ENCODE measurements around the gene ELAVL1. TPM values are rescaled to one million over a fixed set of nuclear protein-coding genes. Genes with fewer than 3 reads are reported as not detected.

ELAVL1 gene
- total and polyA plus RNA-seq, 2 donors from 2014 or later = 34.6 to 64.7 TPM

DNA sequence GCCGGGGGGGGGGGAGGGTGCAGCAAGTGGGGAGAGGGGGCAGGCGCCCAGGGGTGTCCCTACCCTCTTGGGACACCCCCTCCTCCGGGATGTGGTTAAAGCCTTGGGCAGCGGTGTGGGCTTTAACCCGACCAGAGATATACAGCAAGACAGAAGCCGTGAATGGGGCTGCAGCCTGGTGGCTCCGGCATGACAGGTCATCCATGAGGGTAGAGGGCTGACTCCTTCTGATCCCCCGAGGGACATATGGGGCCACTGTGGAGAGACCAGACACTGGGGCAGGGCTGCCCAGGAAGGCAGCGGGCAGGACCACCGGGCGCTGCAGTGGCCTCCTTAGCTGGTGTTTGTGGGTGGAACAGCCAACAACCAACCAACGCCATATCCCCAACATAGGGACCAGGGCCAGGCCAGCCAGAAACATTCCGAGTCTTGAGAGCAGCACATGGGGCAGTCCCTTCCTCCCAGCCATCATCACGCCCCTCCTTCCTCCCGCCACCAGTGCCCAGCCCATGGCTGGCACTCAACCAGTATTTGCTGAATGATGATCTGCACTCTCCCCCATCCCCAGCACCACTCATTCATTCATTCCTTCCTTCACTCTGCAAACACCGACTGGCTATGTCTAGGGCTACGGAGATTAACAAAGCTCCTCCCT lies 18.2 kb downstream of the ELAVL1 start:
- TF ChIP-seq, protein P1, sequence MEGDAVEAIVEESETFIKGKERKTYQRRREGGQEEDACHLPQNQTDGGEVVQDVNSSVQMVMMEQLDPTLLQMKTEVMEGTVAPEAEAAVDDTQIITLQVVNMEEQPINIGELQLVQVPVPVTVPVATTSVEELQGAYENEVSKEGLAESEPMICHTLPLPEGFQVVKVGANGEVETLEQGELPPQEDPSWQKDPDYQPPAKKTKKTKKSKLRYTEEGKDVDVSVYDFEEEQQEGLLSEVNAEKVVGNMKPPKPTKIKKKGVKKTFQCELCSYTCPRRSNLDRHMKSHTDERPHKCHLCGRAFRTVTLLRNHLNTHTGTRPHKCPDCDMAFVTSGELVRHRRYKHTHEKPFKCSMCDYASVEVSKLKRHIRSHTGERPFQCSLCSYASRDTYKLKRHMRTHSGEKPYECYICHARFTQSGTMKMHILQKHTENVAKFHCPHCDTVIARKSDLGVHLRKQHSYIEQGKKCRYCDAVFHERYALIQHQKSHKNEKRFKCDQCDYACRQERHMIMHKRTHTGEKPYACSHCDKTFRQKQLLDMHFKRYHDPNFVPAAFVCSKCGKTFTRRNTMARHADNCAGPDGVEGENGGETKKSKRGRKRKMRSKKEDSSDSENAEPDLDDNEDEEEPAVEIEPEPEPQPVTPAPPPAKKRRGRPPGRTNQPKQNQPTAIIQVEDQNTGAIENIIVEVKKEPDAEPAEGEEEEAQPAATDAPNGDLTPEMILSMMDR (IDR thresholded peaks at IDR 0.05; ENCODE audit: borderline replicate concordance, extremely low read depth, insufficient read depth) = no peak
- H3K27me3 ChIP-seq (ENCODE audit: control insufficient read depth, insufficient read depth, low read length) = no peaks in the 10 kb centered on the region
- FAIRE-seq = no peak
- H3K9ac ChIP-seq (ENCODE audit: low read length in 3 of 3) = no peak overlapping the region
- H3K9me3 ChIP-seq (ENCODE audit: control insufficient read depth in 2 of 3, insufficient read depth in 1 of 3, low read length in 3 of 3) = no peaks in the 10 kb centered on the region
- intact Hi-C loops (cut with DNase I) = no loop called here
- H3K36me3 ChIP-seq (ENCODE audit: control insufficient read depth in 2 of 3, insufficient read depth in 3 of 3, low read length in 3 of 3) = peaks cover 12 to 58% (median 22%) of the 10 kb centered on the region in 3 donors
- DNase-seq = peak in 1 of 5 donors; percentile 30
- peaks cover 0 to 45% (median 19%) of the 10 kb centered on the region in 3 donors for H3K4me1 ChIP-seq (ENCODE audit: control insufficient read depth in 2 of 3, insufficient read depth in 2 of 3, low read depth in 1 of 3, low read length in 3 of 3)
- H3K27ac ChIP-seq (ENCODE audit: low read depth in 2 of 2, low read length in 2 of 2) = peak overlapping the region in 1 of 2 donors; percentile 47
- H3K4me3 ChIP-seq (ENCODE audit: low read length in 3 of 3) = no peak overlapping the region

DNA sequence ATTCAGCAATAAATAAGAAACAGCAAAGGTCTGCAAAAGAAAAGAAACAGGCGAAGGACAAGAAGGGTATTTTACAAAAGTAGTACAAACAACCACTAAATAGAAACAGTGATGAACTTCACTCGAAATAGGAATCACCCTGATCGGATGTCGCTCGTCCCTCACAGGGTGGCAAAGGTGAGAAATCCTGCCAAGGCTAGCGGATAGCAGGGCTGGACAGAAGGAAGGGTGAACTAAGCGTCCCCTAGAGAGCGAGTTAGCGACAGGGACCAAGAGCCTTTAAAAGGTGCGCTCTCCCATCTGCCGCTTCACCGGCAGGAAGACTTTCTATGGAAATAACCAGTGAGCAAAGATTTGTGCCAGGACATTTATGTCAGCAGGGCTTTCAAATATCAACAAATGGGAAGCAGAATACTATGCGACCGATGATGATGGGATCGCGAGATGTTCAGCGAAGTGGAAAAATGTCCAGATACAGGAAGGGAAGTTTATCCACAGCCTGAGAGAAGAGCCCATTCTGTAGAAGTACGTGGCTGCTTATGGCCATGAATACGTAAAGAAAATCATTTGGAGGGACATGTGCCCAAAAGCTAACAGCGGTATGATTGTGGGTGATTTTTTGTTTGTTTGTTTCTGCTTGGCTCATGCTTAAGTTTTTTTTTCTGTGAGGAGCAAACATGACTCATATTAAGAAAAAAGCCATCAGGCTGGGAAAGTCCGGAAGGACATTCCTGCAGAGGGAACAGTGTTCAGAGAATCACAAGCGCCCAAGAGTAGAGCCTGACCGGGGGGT lies 18.9 kb downstream of the ELAVL1 start:
- intact Hi-C loops (cut with DNase I) = no loop called here
- no peak for FAIRE-seq
- H3K36me3 ChIP-seq (ENCODE audit: control insufficient read depth in 2 of 3, insufficient read depth in 3 of 3, low read length in 3 of 3) = peaks cover 12 to 56% (median 21%) of the 10 kb centered on the region in 3 donors
- TF ChIP-seq, protein P1 (IDR thresholded peaks at IDR 0.05; ENCODE audit: borderline replicate concordance, extremely low read depth, insufficient read depth) = no peak
- H3K9me3 ChIP-seq (ENCODE audit: control insufficient read depth in 2 of 3, insufficient read depth in 1 of 3, low read length in 3 of 3) = no peaks in the 10 kb centered on the region
- H3K27me3 ChIP-seq (ENCODE audit: control insufficient read depth, insufficient read depth, low read length) = no peaks in the 10 kb centered on the region
- H3K4me1 ChIP-seq (ENCODE audit: control insufficient read depth in 2 of 3, insufficient read depth in 2 of 3, low read depth in 1 of 3, low read length in 3 of 3) = peaks cover 0 to 50% (median 22%) of the 10 kb centered on the region in 3 donors
- DNase-seq = peak in 1 of 5 donors; percentile 9
- peak overlapping the region in 1 of 2 donors; percentile 63 for H3K27ac ChIP-seq (ENCODE audit: low read depth in 2 of 2, low read length in 2 of 2)
- peak overlapping the region in 1 of 3 donors; percentile 23 for H3K9ac ChIP-seq (ENCODE audit: low read length in 3 of 3)
- H3K4me3 ChIP-seq (ENCODE audit: low read length in 3 of 3) = no peak overlapping the region

DNA sequence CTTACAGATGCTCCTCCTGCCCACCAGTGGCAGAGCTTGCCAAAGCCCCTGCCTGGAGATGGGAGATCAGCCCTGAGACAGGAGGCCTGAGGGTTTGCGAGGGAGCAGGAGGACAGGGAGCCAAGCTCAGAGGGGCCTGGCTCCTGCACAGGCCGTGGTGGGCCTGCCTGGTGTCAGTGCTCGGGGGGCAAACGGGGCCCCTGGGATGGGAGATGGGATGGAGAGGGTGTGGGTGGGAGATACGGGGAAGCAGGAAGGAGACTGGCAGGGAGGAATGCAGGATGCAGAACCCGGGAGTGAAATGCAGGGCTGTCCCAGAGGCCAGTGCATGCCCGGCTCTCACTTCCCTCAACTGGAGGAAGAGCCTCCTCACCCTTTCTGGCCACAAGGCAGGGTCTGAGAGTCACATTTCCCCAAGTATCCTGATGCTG lies 19.9 kb downstream of the ELAVL1 start:
- no peak overlapping the region for H3K27ac ChIP-seq (ENCODE audit: low read depth in 2 of 2, low read length in 2 of 2)
- H3K9ac ChIP-seq (ENCODE audit: low read length in 3 of 3) = no peak overlapping the region
- no peak overlapping the region for H3K4me3 ChIP-seq (ENCODE audit: low read length in 3 of 3)
- DNase-seq (peak in 2 of 5 donors; percentile 24 to 49), FAIRE-seq (no peak)
- H3K4me1 ChIP-seq (ENCODE audit: control insufficient read depth in 2 of 3, insufficient read depth in 2 of 3, low read depth in 1 of 3, low read length in 3 of 3) = peaks cover 0 to 50% (median 23%) of the 10 kb centered on the region in 3 donors
- no peaks in the 10 kb centered on the region for H3K9me3 ChIP-seq (ENCODE audit: control insufficient read depth in 2 of 3, insufficient read depth in 1 of 3, low read length in 3 of 3)
- H3K36me3 ChIP-seq (ENCODE audit: control insufficient read depth in 2 of 3, insufficient read depth in 3 of 3, low read length in 3 of 3) = peaks cover 9 to 52% (median 13%) of the 10 kb centered on the region in 3 donors
- intact Hi-C loops (cut with DNase I) = no loop called here
- TF ChIP-seq, protein P1 (IDR thresholded peaks at IDR 0.05; ENCODE audit: borderline replicate concordance, extremely low read depth, insufficient read depth) = no peak
- no peaks in the 10 kb centered on the region for H3K27me3 ChIP-seq (ENCODE audit: control insufficient read depth, insufficient read depth, low read length)

Measured in kidney (tissue), 14 donors.